Astrocyte (in vitro differentiated cells and primary cell): ENCODE results near the gene SLC2A13. TPM values are rescaled to one million over a fixed set of nuclear protein-coding genes. Genes with fewer than 3 reads are reported as not detected.
"Not testable (repeated sequence)": the region's sequence is repeated elsewhere in the genome, so short reads cannot be mapped to it uniquely, and the experiment has no call there.

ENCODE experiments used
- DNase-seq: peaks from one replicate; pipeline ENCODE4 v3.0.0-alpha.2; 2010; ENCODE audit warnings: low read depth
- FAIRE-seq: peaks from 2 replicates; lab custom pipeline; 2011; peaks lifted over from hg19 to GRCh38; lab: Jason Lieb, UNC
- H2AFZ ChIP-seq: 2 replicates; pipeline ENCODE4 v1.6.0; 2012; ENCODE audit warnings: low read depth, low read length, inconsistent platforms
- H3K27ac ChIP-seq: 2 replicates; pipeline ENCODE4 v1.5.1; 2011; ENCODE audit warnings: low read depth, low read length, inconsistent platforms
- H3K27me3 ChIP-seq: 2 replicates; pipeline ENCODE4 v1.6.0; 2011; ENCODE audit warnings: low read length, inconsistent platforms; ENCODE audit not compliant: insufficient read depth
- H3K36me3 ChIP-seq: 2 replicates; pipeline ENCODE4 v1.5.1; 2011; ENCODE audit warnings: low read length, inconsistent platforms; ENCODE audit not compliant: insufficient read depth
- H3K4me1 ChIP-seq: 2 replicates; pipeline ENCODE4 v1.5.1; 2011; ENCODE audit warnings: low read length, inconsistent platforms; ENCODE audit not compliant: insufficient read depth
- H3K4me2 ChIP-seq: 2 replicates; pipeline ENCODE4 v1.6.0; 2012; ENCODE audit warnings: low read length, inconsistent platforms
- H3K4me3 ChIP-seq: 2 replicates; pipeline ENCODE4 v1.5.1; 2011; ENCODE audit warnings: low read depth, mild to moderate bottlenecking, low read length, inconsistent platforms; ENCODE audit not compliant: insufficient read depth
- H3K79me2 ChIP-seq: 2 replicates; pipeline ENCODE4 v1.6.0; 2012; ENCODE audit warnings: mild to moderate bottlenecking, low read length, inconsistent platforms; ENCODE audit not compliant: insufficient read depth
- H3K9ac ChIP-seq: 2 replicates; pipeline ENCODE4 v1.6.0; 2012; ENCODE audit warnings: mild to moderate bottlenecking, low read length, inconsistent platforms
- H3K9me3 ChIP-seq: 2 replicates; pipeline ENCODE4 v1.5.1; 2012; ENCODE audit warnings: low read depth, mild to moderate bottlenecking, low read length, inconsistent platforms; ENCODE audit not compliant: insufficient read depth
- H4K20me1 ChIP-seq: 2 replicates; pipeline ENCODE4 v1.6.0; 2012; ENCODE audit warnings: low read length, inconsistent platforms; ENCODE audit not compliant: insufficient read depth
- H3K27ac Mint-ChIP-seq: one replicate; pipeline ENCODE4 v1.8.0; 2021; ENCODE audit warnings: mild to moderate bottlenecking, mixed read lengths; ENCODE audit not compliant: unreplicated experiment
- H3K27me3 Mint-ChIP-seq: one replicate; pipeline ENCODE4 v1.8.0; 2021; ENCODE audit warnings: low read depth, mixed read lengths; ENCODE audit not compliant: unreplicated experiment
- H3K36me3 Mint-ChIP-seq: one replicate; pipeline ENCODE4 v1.8.0; 2021; ENCODE audit warnings: low read depth, mixed read lengths; ENCODE audit not compliant: unreplicated experiment
- H3K4me1 Mint-ChIP-seq: one replicate; pipeline ENCODE4 v1.8.0; 2021; ENCODE audit warnings: low read depth, mixed read lengths; ENCODE audit not compliant: unreplicated experiment
- H3K4me3 Mint-ChIP-seq: one replicate; pipeline ENCODE4 v1.8.0; 2021; ENCODE audit warnings: mild to moderate bottlenecking, moderate library complexity, mixed read lengths; ENCODE audit not compliant: unreplicated experiment
- H3K9me3 Mint-ChIP-seq: one replicate; pipeline ENCODE4 v1.8.0; 2021; ENCODE audit warnings: mild to moderate bottlenecking, mixed read lengths; ENCODE audit not compliant: unreplicated experiment
- CTCF ChIP-seq: IDR thresholded peaks from 2 replicates; pipeline ENCODE4 v1.5.1; 2011; ENCODE audit warnings: low read depth, mild to moderate bottlenecking, inconsistent platforms, low read length, moderate library complexity; ENCODE audit not compliant: insufficient read depth
- EZH2 ChIP-seq: IDR thresholded peaks from 2 replicates; pipeline ENCODE4 v1.6.1; 2012; ENCODE audit warnings: mild to moderate bottlenecking, low read length, inconsistent platforms; ENCODE audit not compliant: insufficient read depth
- total RNA-seq: library from RNA; stranded (reverse); gene quantifications from 2 replicates; pipeline ENCODE4 v1.2.1, GENCODE V29; 2021

The SLC2A13 gene
- total RNA-seq, 1 donor from 2014 or later, result 10.2 TPM

GRCh38 chr12:39813776-39814175 lies 292.1 kb downstream of the SLC2A13 start:
- H3K4me2 ChIP-seq, result no peak overlapping the region
- H3K4me1 ChIP-seq, result no peaks in the 10 kb centered on the region
- TF ChIP-seq CTCF (no peak), EZH2 (no peak)
- H3K9me3 ChIP-seq, result no peaks in the 10 kb centered on the region
- no peak overlapping the region for H3K9ac ChIP-seq
- no peaks in the 10 kb centered on the region for H3K36me3 Mint-ChIP-seq
- no peaks in the 10 kb centered on the region for H3K79me2 ChIP-seq
- H4K20me1 ChIP-seq, result no peaks in the 10 kb centered on the region
- H2AFZ ChIP-seq, result no peak overlapping the region
- H3K27me3 ChIP-seq, result no peaks in the 10 kb centered on the region
- no peak overlapping the region for H3K27ac ChIP-seq
- FAIRE-seq (no peak), DNase-seq (no peak)
- H3K27me3 Mint-ChIP-seq, result no peaks in the 10 kb centered on the region
- no peaks in the 10 kb centered on the region for H3K9me3 Mint-ChIP-seq
- no peaks in the 10 kb centered on the region for H3K36me3 ChIP-seq
- no peak overlapping the region for H3K4me3 Mint-ChIP-seq
- no peaks in the 10 kb centered on the region for H3K4me1 Mint-ChIP-seq
- H3K27ac Mint-ChIP-seq, result no peak overlapping the region
- H3K4me3 ChIP-seq, result no peak overlapping the region

DNA sequence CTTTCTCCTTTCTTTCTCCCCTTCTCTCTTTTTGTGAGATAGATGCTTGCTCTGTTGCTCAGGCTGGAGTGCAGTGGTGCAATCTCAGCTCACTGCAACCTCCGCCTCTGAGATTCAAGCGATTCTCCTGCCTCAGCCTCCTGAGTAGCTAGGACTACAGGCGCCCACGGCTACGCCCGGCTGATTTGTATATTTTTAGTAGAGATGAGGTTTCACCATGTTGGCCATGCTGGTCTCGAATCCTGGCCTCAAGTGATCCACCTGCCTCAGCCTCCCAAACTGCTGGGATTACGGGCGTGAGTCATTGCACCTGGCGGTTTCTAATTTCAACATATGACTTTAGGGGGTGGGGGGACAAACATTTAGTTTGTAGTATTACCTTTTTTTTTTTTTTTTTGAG lies 293.4 kb downstream of the SLC2A13 start:
- H3K4me1 ChIP-seq, H3K9me3 Mint-ChIP-seq, H3K9me3 ChIP-seq, H3K4me1 Mint-ChIP-seq, FAIRE-seq, H3K4me3 Mint-ChIP-seq, DNase-seq, H3K27ac ChIP-seq, H3K79me2 ChIP-seq, H3K36me3 Mint-ChIP-seq, H3K27me3 Mint-ChIP-seq, H3K27me3 ChIP-seq, H3K27ac Mint-ChIP-seq, H3K4me2 ChIP-seq, H2AFZ ChIP-seq, H3K4me3 ChIP-seq, H3K36me3 ChIP-seq, H3K9ac ChIP-seq, H4K20me1 ChIP-seq: not testable (repeated sequence)

DNA sequence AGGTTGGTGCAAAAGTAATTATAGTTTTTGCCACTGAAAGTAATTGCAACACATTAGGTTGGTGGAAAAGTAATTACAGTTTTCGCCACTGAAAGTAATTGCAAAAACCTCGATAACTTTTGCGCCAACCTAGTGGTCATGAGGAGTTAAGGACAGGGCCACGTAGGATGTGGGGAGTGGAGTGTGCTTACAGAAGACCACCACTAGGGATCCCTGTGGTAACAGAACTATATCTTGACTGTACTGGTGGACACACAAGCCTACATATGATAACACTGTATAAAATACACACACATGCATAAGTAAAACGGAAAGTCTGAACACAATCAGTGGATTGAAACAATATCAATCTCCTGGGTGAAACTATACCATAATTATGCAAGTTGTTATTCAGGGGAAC lies 298.8 kb downstream of the SLC2A13 start:
- Histone ChIP-seq H4K20me1 (no peaks in the 10 kb centered on the region), H3K4me1 (no peaks in the 10 kb centered on the region), H3K9ac (no peak overlapping the region), H3K4me2 (no peak overlapping the region), H2AFZ (no peak overlapping the region), H3K27ac (no peak overlapping the region), H3K9me3 (no peaks in the 10 kb centered on the region), H3K36me3 (no peaks in the 10 kb centered on the region), H3K27me3 (no peaks in the 10 kb centered on the region), H3K79me2 (no peaks in the 10 kb centered on the region), H3K4me3 (no peak overlapping the region)
- Mint-ChIP-seq H3K36me3 (no peaks in the 10 kb centered on the region), H3K4me1 (no peaks in the 10 kb centered on the region), H3K9me3 (no peaks in the 10 kb centered on the region), H3K27ac (no peak overlapping the region), H3K27me3 (no peaks in the 10 kb centered on the region), H3K4me3 (no peak overlapping the region)
- no peak for DNase-seq
- TF ChIP-seq CTCF, result peak; percentile 25
- TF ChIP-seq EZH2, result no peak
- no peak for FAIRE-seq
